Activated T-helper 1 cell treated with anti-CD3 and anti-CD28 coated beads, Interleukin-12 subunit alpha, Interleukin-12 subunit beta, Interleukin-2, Interleukin-4 antibody, amounts not matched to agents 30 ng/mL and 10 ng/mL and 1 ng/mL, durations not matched to agents 14 hours and 24 hours and 36 hours (primary cell): ENCODE data around the gene POLR2M. TPM values are rescaled to one million over a fixed set of nuclear protein-coding genes. Genes with fewer than 3 reads are reported as not detected.

ENCODE experiments used
- DNase-seq: peaks from one replicate; pipeline ENCODE4 v3.0.0; 2021; ENCODE audit warnings: low spot score
- H3K27ac Mint-ChIP-seq: one replicate; pipeline ENCODE4 v1.8.0; 2021; ENCODE audit warnings: mild to moderate bottlenecking, mixed read lengths
- H3K27me3 Mint-ChIP-seq: one replicate; pipeline ENCODE4 v1.8.0; 2022; ENCODE audit warnings: mild to moderate bottlenecking, moderate library complexity, mixed read lengths; ENCODE audit not compliant: insufficient read depth
- H3K36me3 Mint-ChIP-seq: one replicate; pipeline ENCODE4 v1.8.0; 2021; ENCODE audit warnings: low read depth, mixed read lengths
- H3K4me1 Mint-ChIP-seq: one replicate; pipeline ENCODE4 v1.8.0; 2021; ENCODE audit warnings: low read depth, mixed read lengths
- H3K4me3 Mint-ChIP-seq: one replicate; pipeline ENCODE4 v1.8.0; 2021; ENCODE audit warnings: mild to moderate bottlenecking, moderate library complexity, mixed read lengths
- H3K9me3 Mint-ChIP-seq: one replicate; pipeline ENCODE4 v1.8.0; 2021; ENCODE audit warnings: mixed read lengths
- intact Hi-C: fragments of 100-400 bp; cut with micrococcal nuclease; formaldehyde crosslinking; loops from one replicate; pipeline ENCODE4 v1.15.1; 2024
- total RNA-seq: library from RNA; stranded (reverse); gene quantifications from 2 replicates; pipeline ENCODE4 v1.2.3, GENCODE V29; 2022

The POLR2M gene
- total RNA-seq, 1 donor from 2014 or later, result 60.3 TPM

DNA sequence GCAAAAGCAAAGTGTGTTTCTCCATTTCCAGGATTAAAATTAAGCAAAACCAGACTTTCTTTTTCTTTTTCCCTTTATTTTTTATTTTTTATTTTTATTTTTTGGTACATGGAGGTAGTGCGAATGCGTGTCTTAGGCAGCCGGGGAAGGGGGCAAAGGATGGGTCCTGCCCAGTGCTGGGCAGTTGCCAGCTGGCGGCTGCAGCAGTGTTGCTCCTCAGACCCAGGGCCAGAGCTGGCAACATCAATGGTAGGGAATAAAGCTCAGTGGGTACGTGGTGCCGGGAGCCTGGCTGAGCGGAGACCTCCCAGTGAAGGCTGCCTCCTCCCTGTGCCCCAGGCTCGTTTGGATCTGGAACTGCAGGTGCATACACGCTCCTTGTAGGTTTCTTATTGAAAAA is 46.3 kb downstream of the POLR2M start:
- DNase-seq, result no peak
- H3K9me3 Mint-ChIP-seq, result no peaks in the 10 kb centered on the region
- H3K4me1 Mint-ChIP-seq, result no peaks in the 10 kb centered on the region
- intact Hi-C loops, result no loop called here
- no peaks in the 10 kb centered on the region for H3K36me3 Mint-ChIP-seq
- no peak overlapping the region for H3K27ac Mint-ChIP-seq
- H3K4me3 Mint-ChIP-seq, result no peak overlapping the region
- peaks cover 12% of the 10 kb centered on the region for H3K27me3 Mint-ChIP-seq

DNA sequence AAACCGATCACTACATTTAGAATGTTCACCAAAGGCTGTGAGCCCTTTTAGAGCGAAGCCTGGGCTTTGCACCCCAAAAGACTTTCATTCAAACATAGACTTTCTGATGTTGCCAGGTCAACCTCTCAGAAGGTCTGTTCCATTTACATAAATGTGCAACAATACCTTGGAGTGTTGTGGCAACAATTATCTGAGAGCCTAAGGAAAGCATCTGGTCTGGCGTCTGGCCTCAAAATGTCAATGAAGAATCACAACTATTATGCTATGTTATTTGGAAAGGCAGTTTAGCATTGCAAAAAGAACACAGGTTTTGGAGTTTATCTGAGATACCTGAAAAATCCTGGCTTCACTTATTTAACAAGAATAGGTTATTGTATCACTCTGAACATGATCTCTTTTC is 50.0 kb downstream of the POLR2M start:
- intact Hi-C loops, result no loop called here
- Mint-ChIP-seq H3K27ac (no peak overlapping the region), H3K27me3 (peaks cover 15% of the 10 kb centered on the region), H3K4me3 (no peak overlapping the region), H3K9me3 (no peaks in the 10 kb centered on the region), H3K4me1 (no peaks in the 10 kb centered on the region), H3K36me3 (no peaks in the 10 kb centered on the region)
- DNase-seq, result no peak

DNA sequence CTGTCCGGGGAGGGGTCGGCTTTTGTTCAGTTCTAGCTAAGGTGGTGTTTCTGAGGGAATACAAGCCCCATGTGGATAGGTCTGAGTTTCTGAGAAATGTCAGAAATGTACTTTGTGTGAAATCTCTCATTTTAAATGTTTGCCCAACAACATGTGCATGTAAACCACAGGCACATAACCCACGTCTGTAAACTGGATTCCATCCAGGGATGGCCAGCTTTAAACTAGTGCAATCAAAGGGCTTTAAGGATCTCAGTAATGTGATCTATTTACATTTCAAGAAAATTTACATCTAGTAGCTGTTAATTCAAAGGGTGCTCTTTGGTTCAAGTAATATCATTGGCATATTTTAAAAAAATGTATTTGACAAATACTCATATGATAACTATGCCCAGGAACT is 52.0 kb downstream of the POLR2M start:
- no peak overlapping the region for H3K27ac Mint-ChIP-seq
- peaks cover 30% of the 10 kb centered on the region for H3K27me3 Mint-ChIP-seq
- intact Hi-C loops, result no loop called here

DNA sequence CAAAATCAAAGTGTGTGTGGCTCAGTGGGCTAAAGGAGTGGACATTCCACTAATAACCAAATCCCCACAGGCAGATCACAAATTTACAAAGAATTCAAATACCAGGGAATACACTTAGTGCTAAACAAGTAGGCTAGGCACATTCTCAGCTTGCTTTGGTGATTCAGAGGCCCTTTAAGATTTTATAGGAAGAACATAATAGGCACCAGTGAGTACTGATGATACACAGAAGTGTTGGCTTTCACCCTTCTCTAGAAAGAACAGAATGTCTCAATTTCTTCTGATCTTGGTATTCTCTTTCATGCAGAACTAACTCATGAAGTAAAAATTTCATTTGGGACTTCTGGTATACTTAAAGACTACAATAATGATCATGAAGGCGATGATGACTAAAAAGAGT is 55.0 kb downstream of the POLR2M start:
- Mint-ChIP-seq H3K9me3 (no peaks in the 10 kb centered on the region), H3K36me3 (no peaks in the 10 kb centered on the region), H3K4me1 (no peaks in the 10 kb centered on the region), H3K4me3 (no peak overlapping the region), H3K27ac (no peak overlapping the region), H3K27me3 (peaks cover 30% of the 10 kb centered on the region)
- DNase-seq, result no peak
- intact Hi-C loops, result no loop called here

More for the DNA sequence above, 52.0 kb downstream of the POLR2M start:
- Mint-ChIP-seq H3K9me3 (no peaks in the 10 kb centered on the region), H3K4me3 (no peak overlapping the region), H3K36me3 (no peaks in the 10 kb centered on the region), H3K4me1 (no peaks in the 10 kb centered on the region)
- no peak for DNase-seq

DNA sequence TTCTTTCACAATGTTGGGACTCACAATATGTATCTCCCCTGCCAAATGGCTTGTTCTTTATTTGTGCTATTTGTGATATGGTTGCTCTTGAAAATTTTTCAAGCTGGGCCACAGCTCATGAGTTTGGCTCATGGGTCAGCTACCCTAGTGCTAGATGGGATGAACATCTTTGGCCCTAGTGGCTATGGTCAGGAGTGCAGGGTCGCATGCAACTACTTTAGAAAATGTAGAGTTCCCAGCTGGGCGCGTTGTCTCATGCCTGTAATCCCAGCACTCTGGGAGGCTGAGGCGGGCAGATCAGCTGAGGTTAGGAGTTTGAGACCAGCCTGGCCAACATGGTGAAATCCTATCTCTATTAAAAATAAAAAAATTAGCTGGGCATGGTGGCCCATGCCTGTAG is 55.8 kb downstream of the POLR2M start:
- no peak overlapping the region for H3K27ac Mint-ChIP-seq
- no peak overlapping the region for H3K4me3 Mint-ChIP-seq
- no peak for DNase-seq
- H3K27me3 Mint-ChIP-seq, result peaks cover 25% of the 10 kb centered on the region
- no peaks in the 10 kb centered on the region for H3K9me3 Mint-ChIP-seq
- H3K36me3 Mint-ChIP-seq, result no peaks in the 10 kb centered on the region
- intact Hi-C loops, result no loop called here
- peaks cover 3% of the 10 kb centered on the region for H3K4me1 Mint-ChIP-seq

DNA sequence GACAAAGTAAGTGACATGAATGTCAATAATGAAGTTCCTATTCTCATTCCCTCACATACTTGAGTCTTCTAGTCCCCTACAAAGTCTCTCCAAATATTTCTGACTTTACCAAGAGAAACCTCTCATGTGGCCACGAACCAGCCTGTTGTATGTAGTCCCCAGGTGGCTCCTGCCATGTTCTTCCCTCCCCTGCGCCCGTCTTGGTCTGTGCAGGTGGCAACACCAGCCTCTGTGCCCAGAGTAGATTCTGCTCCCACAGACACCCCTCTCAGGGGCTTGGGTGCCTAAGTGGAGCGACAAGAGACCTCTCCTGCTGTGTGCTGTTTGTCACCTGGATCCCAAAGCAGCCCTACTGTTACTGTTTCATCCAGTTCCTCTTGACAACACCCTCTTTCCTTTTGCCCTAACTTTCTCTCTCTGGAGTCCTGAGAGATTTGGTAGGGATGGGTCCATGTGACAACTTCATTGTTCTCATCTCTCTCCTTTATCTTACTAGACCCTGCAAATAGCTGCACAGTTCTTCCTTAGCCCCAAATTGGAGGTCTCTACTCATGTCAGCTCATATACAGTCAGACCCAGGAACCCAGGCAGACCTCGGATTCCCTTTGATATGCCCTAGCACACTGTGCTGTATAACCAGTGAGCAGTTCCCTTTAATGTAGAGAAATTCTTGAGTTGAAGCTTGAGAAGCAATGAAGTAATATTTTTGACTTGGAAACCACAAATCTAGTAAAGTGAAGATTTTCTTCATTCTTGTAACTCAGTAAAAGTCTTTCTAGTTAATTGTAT is 56.9 kb downstream of the POLR2M start:
- Mint-ChIP-seq H3K27me3 (peaks cover 23% of the 10 kb centered on the region), H3K4me1 (peaks cover 14% of the 10 kb centered on the region), H3K36me3 (no peaks in the 10 kb centered on the region), H3K9me3 (no peaks in the 10 kb centered on the region), H3K4me3 (no peak overlapping the region), H3K27ac (no peak overlapping the region)
- no peak for DNase-seq
- intact Hi-C loops, result no loop called here

Other genes with a start within 250 kb of the POLR2M start
- gene MYZAP, start 114.8 kb upstream of the POLR2M start, total RNA-seq, result not detected in 2 replicates